Activated naive CD8-positive, alpha-beta T cell treated with anti-CD3 and anti-CD28 coated beads, Interleukin-2, amount 50 U/mL, for 24 hours (primary cell): ENCODE measurements around the gene AP1S3.

Source experiments
- ATAC-seq: fragments of 150-1000 bp; cut with Tn5 transposase; one replicate; pipeline ENCODE4 v1.10.0; 2021
- DNase-seq: peaks from one replicate; pipeline ENCODE4 v3.0.0; 2021
- H3K27ac Mint-ChIP-seq: one replicate; pipeline ENCODE4 v1.8.0; 2021; ENCODE audit warnings: mild to moderate bottlenecking, mixed read lengths
- H3K27me3 Mint-ChIP-seq: one replicate; pipeline ENCODE4 v1.8.0; 2021; ENCODE audit warnings: mixed read lengths
- H3K36me3 Mint-ChIP-seq: one replicate; pipeline ENCODE4 v1.8.0; 2021; ENCODE audit warnings: low read depth, mixed read lengths
- H3K4me1 Mint-ChIP-seq: one replicate; pipeline ENCODE4 v1.8.0; 2021; ENCODE audit warnings: mixed read lengths
- H3K4me3 Mint-ChIP-seq: one replicate; pipeline ENCODE4 v1.8.0; 2021; ENCODE audit warnings: mild to moderate bottlenecking, moderate library complexity, mixed read lengths
- H3K9me3 Mint-ChIP-seq: one replicate; pipeline ENCODE4 v1.8.0; 2021; ENCODE audit warnings: mixed read lengths

The AP1S3 gene

GRCh38 chr2:223744580-223744979 lies 92.8 kb downstream of the AP1S3 start:
- Mint-ChIP-seq H3K9me3 (no peaks in the 10 kb centered on the region), H3K4me1 (no peaks in the 10 kb centered on the region), H3K4me3 (no peak overlapping the region), H3K36me3 (no peaks in the 10 kb centered on the region), H3K27ac (no peak overlapping the region), H3K27me3 (peaks cover 13% of the 10 kb centered on the region)
- ATAC-seq (no peak), DNase-seq (no peak)

DNA sequence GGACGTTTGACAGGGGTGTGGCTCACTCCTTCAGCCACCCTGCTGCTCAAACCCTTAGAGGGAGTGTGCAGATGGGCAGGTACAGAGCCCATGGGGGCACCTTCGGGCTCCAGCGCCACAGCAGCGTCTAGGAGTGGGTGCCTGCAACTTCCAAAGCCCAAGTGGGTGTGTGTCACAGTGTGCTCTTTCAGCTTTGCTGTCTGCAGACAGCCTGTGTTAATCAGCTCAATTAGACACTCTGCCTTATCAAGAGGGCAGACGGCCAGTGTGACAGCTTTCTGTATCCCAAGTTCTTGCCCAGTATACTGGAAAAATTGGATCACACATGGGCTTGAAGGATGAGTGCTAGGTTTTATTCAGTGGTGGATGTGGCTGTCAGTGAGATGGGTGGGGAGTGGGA lies 96.7 kb downstream of the AP1S3 start:
- Mint-ChIP-seq H3K27ac (no peak overlapping the region), H3K27me3 (peaks cover 8% of the 10 kb centered on the region), H3K9me3 (no peaks in the 10 kb centered on the region), H3K4me3 (no peak overlapping the region), H3K4me1 (no peaks in the 10 kb centered on the region), H3K36me3 (no peaks in the 10 kb centered on the region)
- DNase-seq (no peak), ATAC-seq (no peak)

- DNase-seq (no peak), ATAC-seq (no peak)
- Mint-ChIP-seq H3K36me3 (no peaks in the 10 kb centered on the region), H3K9me3 (peaks cover 4% of the 10 kb centered on the region), H3K4me3 (no peak overlapping the region), H3K4me1 (no peaks in the 10 kb centered on the region), H3K27ac (no peak overlapping the region), H3K27me3 (peaks cover 7% of the 10 kb centered on the region)
Measured at GRCh38 chr2:223737207-223737606, 100.2 kb downstream of the AP1S3 start.

DNA sequence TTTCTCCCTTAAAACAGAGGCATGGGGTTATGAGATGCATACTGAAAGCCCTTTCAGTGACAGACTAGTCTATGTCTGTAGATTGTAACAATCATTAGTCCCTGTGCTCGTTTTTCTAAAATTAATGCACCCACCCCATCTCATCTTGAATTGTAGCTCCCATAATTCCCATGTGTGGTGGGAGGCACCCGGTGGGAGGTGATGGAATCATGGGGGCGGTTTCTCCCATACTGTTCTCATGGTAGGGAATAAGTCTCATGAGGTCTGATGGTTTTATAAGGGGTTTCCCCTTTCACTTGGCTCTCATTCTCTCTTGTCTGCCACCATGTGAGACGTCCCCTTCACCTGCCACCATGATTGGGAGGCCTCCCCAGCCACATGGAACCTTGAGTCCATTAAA lies 100.9 kb downstream of the AP1S3 start:
- peaks cover 4% of the 10 kb centered on the region for H3K9me3 Mint-ChIP-seq
- H3K4me3 Mint-ChIP-seq = no peak overlapping the region
- ATAC-seq (no peak), DNase-seq (no peak)
- H3K27me3 Mint-ChIP-seq = peaks cover 7% of the 10 kb centered on the region
- no peaks in the 10 kb centered on the region for H3K36me3 Mint-ChIP-seq
- no peaks in the 10 kb centered on the region for H3K4me1 Mint-ChIP-seq
- H3K27ac Mint-ChIP-seq = no peak overlapping the region

DNA sequence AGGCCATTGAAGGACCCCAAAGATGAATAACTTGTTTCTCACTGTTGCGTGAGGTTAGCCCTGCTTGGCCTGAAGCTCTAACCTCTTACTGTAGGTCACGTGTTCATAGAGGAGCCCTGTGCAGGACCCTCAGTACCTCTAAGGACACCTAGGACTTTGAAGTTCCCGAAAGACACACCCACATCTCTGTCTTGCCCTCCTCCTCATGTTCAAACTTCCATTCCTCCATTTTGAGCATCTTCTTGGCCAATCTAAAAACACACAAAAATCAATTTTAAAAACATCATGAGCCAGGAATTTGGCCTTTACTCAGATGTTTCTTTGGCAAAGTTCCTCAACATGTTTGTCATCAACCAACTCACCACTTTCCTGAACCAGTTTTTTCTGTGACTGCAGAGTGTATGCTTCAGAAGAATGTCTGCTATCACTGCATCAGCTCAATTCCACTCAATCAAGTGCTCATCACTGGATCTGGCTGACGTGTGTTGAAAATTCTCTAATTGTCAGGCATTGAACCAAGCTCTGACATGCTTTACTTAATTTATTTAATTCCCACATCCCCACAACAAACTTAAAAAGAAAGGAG lies 101.6 kb downstream of the AP1S3 start:
- H3K36me3 Mint-ChIP-seq = no peaks in the 10 kb centered on the region
- H3K4me1 Mint-ChIP-seq = no peaks in the 10 kb centered on the region
- H3K27ac Mint-ChIP-seq = no peak overlapping the region
- peaks cover 7% of the 10 kb centered on the region for H3K27me3 Mint-ChIP-seq
- ATAC-seq = no peak
- no peak overlapping the region for H3K4me3 Mint-ChIP-seq
- DNase-seq = no peak
- H3K9me3 Mint-ChIP-seq = peaks cover 4% of the 10 kb centered on the region

GRCh38 chr2:223735035-223735640 lies 102.2 kb downstream of the AP1S3 start:
- no peak overlapping the region for H3K27ac Mint-ChIP-seq

GRCh38 chr2:223734346-223734745 lies 103.0 kb downstream of the AP1S3 start:
- Mint-ChIP-seq H3K36me3 (no peaks in the 10 kb centered on the region), H3K27ac (no peak overlapping the region), H3K4me1 (no peaks in the 10 kb centered on the region), H3K9me3 (peaks cover 4% of the 10 kb centered on the region), H3K27me3 (peaks cover 7% of the 10 kb centered on the region), H3K4me3 (no peak overlapping the region)
- DNase-seq = no peak
- no peak for ATAC-seq

More at GRCh38 chr2:223735035-223735640, 102.2 kb downstream of the AP1S3 start:
- Mint-ChIP-seq H3K27me3 (peaks cover 7% of the 10 kb centered on the region), H3K4me1 (no peaks in the 10 kb centered on the region), H3K9me3 (peaks cover 4% of the 10 kb centered on the region), H3K4me3 (no peak overlapping the region), H3K36me3 (no peaks in the 10 kb centered on the region)
- no peak for ATAC-seq
- DNase-seq = no peak

GRCh38 chr2:223732346-223732745 lies 105.0 kb downstream of the AP1S3 start:
- DNase-seq (no peak), ATAC-seq (no peak)
- peaks cover 4% of the 10 kb centered on the region for H3K9me3 Mint-ChIP-seq
- no peaks in the 10 kb centered on the region for H3K36me3 Mint-ChIP-seq
- H3K4me3 Mint-ChIP-seq = no peak overlapping the region
- no peaks in the 10 kb centered on the region for H3K4me1 Mint-ChIP-seq
- H3K27me3 Mint-ChIP-seq = peaks cover 5% of the 10 kb centered on the region
- no peak overlapping the region for H3K27ac Mint-ChIP-seq

DNA sequence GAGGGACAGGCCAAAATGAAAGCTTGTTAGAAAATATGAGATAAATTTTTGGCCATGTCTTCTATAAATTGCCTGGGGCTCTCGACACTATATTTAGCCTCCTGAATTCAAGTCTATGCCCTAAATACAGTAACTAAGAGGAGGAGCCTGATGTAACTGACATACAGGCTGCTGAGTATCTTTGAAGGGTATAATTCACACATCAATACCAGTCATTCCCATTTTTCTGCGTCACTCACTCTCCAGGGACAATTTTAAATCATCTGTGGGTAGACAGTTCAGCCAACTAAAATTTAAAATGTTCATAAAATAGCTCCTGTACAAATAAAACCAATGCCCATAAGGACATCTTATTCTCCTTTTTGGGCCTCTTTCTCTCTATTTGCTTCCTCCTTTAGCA lies 105.9 kb downstream of the AP1S3 start:
- H3K4me1 Mint-ChIP-seq = no peaks in the 10 kb centered on the region
- peaks cover 4% of the 10 kb centered on the region for H3K9me3 Mint-ChIP-seq
- H3K36me3 Mint-ChIP-seq = no peaks in the 10 kb centered on the region
- ATAC-seq = no peak
- H3K27me3 Mint-ChIP-seq = peaks cover 4% of the 10 kb centered on the region
- H3K4me3 Mint-ChIP-seq = no peak overlapping the region
- no peak overlapping the region for H3K27ac Mint-ChIP-seq
- no peak for DNase-seq

DNA sequence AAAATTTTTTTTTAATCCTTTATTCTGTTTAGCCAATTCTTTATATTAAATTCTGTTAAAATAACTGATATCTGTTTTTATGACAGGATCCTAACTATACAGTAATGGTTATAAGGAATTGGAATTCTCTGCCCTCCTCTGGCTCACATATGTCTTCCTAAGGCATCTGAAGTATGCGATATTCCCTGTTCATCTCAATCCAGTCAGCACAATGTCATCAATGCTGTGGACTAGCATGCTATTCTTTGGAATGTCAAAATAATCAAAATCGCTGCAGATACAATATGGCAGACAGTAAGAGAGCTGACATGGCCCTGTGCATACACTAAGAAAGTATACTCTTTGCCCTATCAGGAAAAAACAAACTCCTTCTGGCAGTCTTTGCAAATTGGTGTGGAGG lies 107.6 kb downstream of the AP1S3 start:
- DNase-seq (no peak), ATAC-seq (no peak)
- peaks cover 4% of the 10 kb centered on the region for H3K9me3 Mint-ChIP-seq
- H3K27me3 Mint-ChIP-seq = peaks cover 4% of the 10 kb centered on the region
- no peak overlapping the region for H3K27ac Mint-ChIP-seq
- H3K4me3 Mint-ChIP-seq = no peak overlapping the region
- no peaks in the 10 kb centered on the region for H3K36me3 Mint-ChIP-seq
- no peaks in the 10 kb centered on the region for H3K4me1 Mint-ChIP-seq

DNA sequence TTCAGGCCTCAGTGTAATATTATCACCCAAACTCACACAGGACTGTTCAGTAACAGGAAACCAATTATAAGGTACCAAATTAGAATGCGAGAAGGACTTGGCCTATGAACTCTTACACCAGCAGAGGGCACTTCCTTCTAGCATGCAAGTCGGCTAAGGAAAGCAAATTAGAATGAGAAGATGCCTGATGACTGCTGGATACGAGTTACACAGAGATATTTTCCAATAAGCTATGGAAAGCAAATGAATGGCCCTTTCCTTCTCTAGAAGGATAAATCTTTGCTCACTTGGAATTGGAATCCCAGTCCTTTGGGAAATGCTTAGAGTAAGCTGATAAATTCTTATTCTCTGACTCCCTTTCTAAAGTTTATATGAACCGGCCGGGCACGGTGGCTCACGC lies 109.8 kb downstream of the AP1S3 start:
- ATAC-seq (no peak), DNase-seq (peak; percentile 14)
- no peaks in the 10 kb centered on the region for H3K4me1 Mint-ChIP-seq
- H3K27ac Mint-ChIP-seq = no peak overlapping the region
- H3K27me3 Mint-ChIP-seq = peaks cover 2% of the 10 kb centered on the region
- H3K36me3 Mint-ChIP-seq = no peaks in the 10 kb centered on the region
- H3K4me3 Mint-ChIP-seq = no peak overlapping the region
- H3K9me3 Mint-ChIP-seq = no peaks in the 10 kb centered on the region

- Mint-ChIP-seq H3K9me3 (no peaks in the 10 kb centered on the region), H3K36me3 (no peaks in the 10 kb centered on the region), H3K27ac (no peak overlapping the region), H3K4me1 (no peaks in the 10 kb centered on the region), H3K27me3 (peaks cover 2% of the 10 kb centered on the region), H3K4me3 (no peak overlapping the region)
- ATAC-seq (no peak), DNase-seq (no peak)
Measured at GRCh38 chr2:223725986-223726970, 111.1 kb downstream of the AP1S3 start.

DNA sequence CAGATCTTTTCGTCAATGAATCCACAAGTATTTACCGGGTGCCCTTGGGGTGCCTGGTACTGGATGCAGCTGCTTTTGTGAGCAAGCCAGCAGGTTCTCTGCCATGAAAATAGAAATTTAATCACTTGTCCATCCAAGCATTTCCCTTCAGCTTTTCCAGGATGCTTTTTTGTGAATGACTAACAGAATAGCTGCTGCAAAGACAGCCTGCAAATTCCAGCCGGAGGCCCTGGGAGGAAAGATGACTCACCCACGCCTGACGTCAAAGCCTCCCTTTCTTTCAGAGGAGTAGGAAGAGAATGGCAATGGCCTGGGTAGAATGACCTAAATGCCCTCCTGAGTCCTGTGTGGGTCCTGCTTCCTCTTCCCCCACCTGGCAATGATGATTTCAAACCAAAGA lies 111.9 kb downstream of the AP1S3 start:
- DNase-seq (no peak), ATAC-seq (no peak)
- Mint-ChIP-seq H3K27me3 (peaks cover 2% of the 10 kb centered on the region), H3K27ac (no peak overlapping the region), H3K4me3 (no peak overlapping the region), H3K4me1 (no peaks in the 10 kb centered on the region), H3K9me3 (no peaks in the 10 kb centered on the region), H3K36me3 (no peaks in the 10 kb centered on the region)

- no peak for DNase-seq
- Mint-ChIP-seq H3K4me1 (no peaks in the 10 kb centered on the region), H3K4me3 (no peak overlapping the region), H3K27me3 (peaks cover 2% of the 10 kb centered on the region), H3K9me3 (no peaks in the 10 kb centered on the region), H3K36me3 (no peaks in the 10 kb centered on the region), H3K27ac (no peak overlapping the region)
- ATAC-seq = no peak
Measured at GRCh38 chr2:223724861-223725260, 112.5 kb downstream of the AP1S3 start.

DNA sequence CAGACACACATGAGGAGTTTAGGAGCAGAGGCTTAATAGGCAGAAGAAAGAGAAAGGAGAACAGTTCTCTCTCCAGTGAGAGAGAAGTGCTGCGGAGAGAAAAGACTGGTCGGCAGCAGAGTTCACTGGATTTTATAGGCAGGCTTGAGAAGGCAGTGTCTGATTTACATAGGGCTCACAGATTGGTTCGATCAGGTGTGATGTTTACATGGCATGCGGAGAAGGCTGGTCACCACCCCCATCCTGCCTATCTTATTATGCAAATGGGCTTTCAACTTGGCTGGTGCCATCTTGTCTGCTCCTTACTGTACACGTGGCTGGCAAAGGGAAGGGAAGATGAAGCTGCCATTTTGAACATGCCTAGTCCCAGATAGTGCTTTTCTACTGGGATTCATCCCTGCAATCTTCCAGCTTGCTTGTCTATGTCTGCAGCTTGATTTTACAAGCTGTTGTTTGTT lies 113.4 kb downstream of the AP1S3 start:
- peaks cover 4% of the 10 kb centered on the region for H3K27me3 Mint-ChIP-seq
- H3K9me3 Mint-ChIP-seq = no peaks in the 10 kb centered on the region
- H3K4me3 Mint-ChIP-seq = no peak overlapping the region
- DNase-seq (no peak), ATAC-seq (no peak)
- H3K27ac Mint-ChIP-seq = no peak overlapping the region
- no peaks in the 10 kb centered on the region for H3K36me3 Mint-ChIP-seq
- no peaks in the 10 kb centered on the region for H3K4me1 Mint-ChIP-seq
